NCI-H82 (cell line): Measurements from ENCODE around the gene INSC.

ENCODE experiments used
- DNase-seq: peaks from one replicate; lab custom pipeline; 2025; lab: John Stamatoyannopoulos, UW

Gene INSC

DNA sequence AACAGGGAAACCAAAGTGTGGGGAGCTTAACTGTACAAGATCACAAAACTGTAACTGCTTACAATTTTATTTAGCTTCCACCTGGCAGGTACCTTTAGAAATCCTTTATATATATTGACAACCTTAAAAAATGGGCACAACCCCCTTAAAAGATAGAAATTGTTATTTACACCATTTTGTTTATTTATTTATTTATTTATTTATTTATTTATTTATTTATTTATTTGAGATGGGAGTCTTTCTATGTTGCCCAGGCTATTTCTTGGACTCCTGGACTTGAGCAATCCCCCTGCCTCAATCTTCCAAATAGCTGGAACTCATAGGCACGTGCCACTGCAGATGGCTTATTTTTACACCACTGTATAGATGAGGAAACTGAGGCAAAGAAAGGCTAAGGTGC lies 74.5 kb downstream of the INSC start:
- DNase-seq, result no peak

- DNase-seq, result no peak
Measured at GRCh38 chr11:15189641-15190365, 75.1 kb downstream of the INSC start.

- no peak for DNase-seq
Measured at GRCh38 chr11:15190611-15191010, 75.9 kb downstream of the INSC start.

DNA sequence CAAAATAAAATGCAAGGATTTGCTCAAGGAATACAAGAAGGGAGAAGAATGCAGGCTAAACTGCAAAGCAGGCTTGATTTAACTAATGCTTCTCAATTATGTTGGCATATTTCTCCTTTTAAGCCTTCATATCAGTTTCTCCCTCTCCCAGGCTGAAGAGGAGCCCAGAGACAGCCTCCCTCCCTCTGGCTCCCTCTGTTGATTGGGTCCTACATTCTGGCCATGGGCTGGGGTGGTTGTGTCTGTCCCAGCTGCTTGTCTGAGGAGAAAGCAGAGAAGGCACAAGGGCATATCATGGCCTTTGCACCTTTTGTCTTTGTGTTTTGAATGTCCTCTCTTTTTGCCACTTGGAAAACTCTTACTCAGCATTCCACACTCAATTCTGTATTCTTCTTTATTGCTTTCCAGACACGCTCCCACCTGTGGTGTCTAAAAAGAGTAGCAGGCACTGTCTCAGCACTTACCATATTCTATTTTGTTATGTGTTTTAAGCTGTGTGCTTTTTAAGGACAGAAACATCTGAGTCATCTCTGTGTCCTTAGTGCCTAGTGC lies 77.4 kb downstream of the INSC start:
- DNase-seq, result no peak

- DNase-seq, result no peak
Measured at GRCh38 chr11:15194671-15195415, 80.1 kb downstream of the INSC start.

DNA sequence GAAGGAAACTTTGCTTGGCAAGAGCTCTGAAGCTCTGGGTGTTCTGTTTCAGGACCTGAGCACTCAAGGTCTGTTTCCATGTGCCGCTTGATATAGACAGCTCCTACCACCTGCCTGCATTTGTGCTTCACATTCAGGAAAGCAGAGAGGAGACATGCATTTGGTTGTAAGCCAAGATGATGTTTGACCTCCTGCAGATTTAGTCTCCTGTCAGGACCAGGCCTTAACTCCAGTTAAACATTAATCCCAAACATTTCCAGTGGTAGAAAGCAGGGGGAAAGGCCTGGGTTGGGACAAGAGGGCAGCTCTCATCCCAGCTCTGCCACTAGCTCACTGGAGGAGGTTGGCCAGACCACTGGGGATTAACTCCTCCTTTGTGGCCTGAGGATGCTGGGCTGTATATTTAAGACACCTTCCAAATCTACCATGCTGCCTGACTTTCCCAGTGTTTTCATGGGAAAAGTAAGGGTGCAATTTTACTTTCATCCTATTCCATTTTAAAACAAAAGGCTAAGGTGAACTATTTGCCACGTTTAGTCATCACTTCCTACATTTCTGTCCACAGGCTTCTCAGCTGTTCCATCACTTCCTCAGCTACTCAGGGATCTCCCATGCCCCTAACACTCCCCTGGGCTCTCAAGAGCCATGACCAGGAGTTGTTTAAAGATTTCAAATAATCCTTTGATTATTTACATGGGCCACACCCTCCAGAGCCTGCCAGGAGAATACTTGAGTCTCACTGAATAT lies 80.9 kb downstream of the INSC start:
- DNase-seq, result no peak

DNA sequence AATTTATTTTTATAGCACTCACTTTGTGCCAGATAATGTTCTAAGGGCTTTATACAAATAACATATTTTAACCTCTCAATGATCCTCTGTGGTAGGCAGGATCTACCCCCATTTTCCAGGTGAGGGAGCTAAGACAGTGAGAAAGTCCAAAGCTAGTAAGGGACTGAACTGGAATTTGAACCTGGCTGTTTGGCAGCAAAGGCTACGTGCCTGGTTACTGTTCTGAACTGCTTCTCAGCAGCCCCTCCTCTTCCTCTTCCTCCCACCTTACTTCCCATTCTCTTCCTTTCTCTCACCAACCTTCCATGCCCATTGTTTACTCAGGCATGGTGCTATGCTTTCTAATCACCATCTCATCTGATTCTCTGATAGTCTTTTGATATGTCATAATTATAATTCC lies 82.0 kb downstream of the INSC start:
- DNase-seq, result no peak

DNA sequence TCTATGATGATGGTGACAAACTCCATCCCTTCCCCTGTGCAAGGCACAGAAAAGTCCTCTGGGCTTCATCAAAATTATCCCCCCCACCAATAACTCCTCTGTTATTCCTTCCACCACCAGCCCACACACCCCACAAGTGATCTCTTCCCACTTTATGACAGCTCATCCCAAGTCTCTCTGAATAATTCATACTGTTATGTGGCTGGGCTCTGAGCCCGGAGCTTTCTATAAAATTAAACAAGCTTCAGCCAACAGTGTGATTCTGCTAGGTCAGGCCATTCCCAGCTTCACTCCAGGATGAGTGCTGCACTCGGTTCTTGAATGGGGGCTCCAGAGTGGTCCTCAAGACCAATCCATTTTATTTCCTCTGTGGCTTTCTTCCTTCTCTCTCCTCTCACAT lies 83.0 kb downstream of the INSC start:
- DNase-seq, result no peak

DNA sequence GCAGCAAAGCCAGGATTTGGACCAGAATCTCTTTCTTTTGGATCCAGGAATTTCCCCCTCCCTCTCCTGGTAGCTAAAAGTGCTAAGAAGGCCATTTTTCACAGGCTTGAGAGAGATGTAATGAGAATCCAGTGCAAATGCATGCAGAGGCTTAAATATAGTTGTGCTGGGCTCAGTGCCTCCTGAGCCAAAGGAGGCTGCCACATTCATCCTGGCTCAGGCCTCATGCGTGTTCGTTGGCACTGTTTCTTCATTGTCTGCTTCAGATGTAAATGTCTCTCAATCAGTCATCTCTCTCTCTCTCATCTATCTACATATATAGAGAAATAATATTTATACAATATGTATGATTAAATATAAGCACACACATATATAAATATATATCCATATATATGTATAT lies 83.6 kb downstream of the INSC start:
- DNase-seq, result no peak

- no peak for DNase-seq
Measured at GRCh38 chr11:15199693-15200092, 85.0 kb downstream of the INSC start.

- no peak for DNase-seq
Measured at GRCh38 chr11:15200696-15201095, 86.0 kb downstream of the INSC start.

DNA sequence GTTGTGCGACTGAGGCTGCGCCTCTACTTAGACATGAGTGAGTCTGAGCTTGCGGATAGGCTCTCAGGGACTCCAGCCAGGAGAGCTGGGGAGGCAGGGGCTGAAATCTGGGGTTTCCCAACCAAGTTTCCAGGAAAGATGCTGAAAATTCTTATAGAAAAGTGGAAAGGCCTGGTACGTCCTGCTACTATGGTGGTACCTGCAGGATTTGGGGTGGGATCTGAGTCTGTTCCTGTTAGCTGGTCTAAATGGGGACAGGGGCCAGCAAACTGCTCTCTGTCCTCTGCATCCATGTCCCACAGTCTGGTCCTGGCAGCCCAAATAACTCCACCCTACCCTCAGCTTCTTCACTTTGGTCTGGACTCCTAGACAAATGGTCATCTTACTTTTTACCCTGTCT lies 86.9 kb downstream of the INSC start:
- no peak for DNase-seq

GRCh38 chr11:15202626-15203025 lies 87.9 kb downstream of the INSC start:
- DNase-seq, result no peak

GRCh38 chr11:15204711-15205110 lies 90.0 kb downstream of the INSC start:
- DNase-seq, result no peak

DNA sequence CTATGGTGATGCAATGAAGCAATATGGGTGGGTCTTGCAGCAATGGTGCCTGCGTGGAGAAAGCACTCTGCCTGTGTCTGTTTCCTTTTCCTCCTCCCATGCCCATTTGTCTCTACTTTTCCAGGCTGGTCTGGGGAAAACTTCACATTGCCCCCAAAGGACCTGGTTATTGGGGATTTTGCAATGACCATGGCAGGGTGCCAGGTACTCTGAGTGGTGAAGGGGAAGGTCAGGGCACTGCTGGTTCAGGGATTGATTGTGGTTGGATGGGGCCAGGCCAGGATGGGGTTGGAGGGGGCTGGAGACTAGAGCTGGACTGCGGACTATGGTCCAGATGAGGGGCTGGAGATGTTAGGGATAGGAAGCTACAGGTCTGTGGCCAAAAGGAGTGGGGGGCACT lies 92.1 kb downstream of the INSC start:
- DNase-seq, result no peak

- DNase-seq, result peak; percentile 77
Measured at GRCh38 chr11:15208378-15209222, 93.9 kb downstream of the INSC start.

GRCh38 chr11:15212876-15213275 lies 98.2 kb downstream of the INSC start:
- DNase-seq, result no peak

GRCh38 chr11:15213471-15214231 lies 98.9 kb downstream of the INSC start:
- no peak for DNase-seq

DNA sequence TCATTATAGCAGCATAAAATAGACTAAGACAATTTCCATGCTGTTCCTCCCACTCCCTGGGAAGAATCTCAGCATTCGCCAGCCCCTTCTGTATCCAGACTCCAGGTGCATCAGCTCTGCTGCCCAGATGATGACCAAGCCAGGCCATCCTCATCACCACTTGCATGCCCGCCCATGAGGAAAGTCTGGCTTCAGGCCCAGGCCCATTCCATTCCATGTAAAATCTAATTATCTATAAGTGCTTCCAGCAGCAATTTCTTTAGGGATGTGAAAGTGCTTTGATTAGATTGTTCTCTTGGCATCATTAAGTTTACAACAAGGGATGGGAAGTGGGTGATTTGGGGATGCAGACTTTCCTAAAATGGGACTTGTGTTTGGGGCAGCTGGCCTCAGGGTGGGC lies 100.3 kb downstream of the INSC start:
- DNase-seq, result no peak

DNA sequence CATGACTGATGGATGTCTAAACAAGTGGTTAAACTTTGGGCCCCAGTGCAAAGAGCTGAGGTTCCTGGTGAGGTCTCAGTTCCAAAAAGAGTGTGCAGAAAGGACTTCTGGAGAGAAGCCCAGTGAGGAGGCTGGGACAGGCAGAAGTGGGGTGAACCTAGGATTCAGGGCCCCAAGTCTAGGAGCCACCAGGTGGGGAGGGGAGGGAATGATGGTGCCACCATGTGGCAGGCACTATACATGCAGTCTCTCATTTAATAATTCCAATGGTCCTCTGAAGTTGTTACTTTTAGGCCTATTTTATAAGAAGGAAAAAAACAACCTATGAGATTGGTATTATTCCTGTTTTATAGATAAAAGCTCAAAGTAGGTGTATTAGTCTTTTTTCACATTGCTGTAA lies 102.0 kb downstream of the INSC start:
- peak; percentile 8 for DNase-seq

DNA sequence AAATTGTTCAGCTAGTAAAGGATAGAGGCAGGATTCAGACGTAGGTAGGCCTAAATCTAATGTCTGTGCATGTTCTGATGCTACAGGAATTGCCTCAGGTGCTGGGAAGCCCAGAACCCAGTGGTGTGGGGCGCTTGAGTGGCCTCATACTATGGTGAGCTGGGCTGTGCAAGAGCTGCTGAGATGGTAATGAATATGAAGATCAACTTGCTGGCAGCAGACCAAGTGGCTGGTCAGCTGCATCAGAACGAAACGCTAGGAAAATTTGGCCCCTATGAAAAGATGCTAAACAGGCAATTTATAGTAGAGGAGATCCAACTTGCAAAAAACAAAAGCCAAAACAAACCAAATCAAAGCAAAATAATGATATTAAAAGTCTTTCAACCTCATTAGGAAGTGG lies 102.7 kb downstream of the INSC start:
- DNase-seq, result no peak
